ENCODE data around the gene ITGAV. TPM values are rescaled to one million over a fixed set of nuclear protein-coding genes. Genes with fewer than 3 reads are reported as not detected.
A peak's percentile ranks its signal among the peaks of the same experiment; 100 is the strongest.
"Not testable (repeated sequence)": the region's sequence is repeated elsewhere in the genome, so short reads cannot be mapped to it uniquely, and the experiment has no call there.

Gene ITGAV
- total and polyA plus RNA-seq, 8 donors, result 53.6 to 175 (median 57.6) TPM

DNA sequence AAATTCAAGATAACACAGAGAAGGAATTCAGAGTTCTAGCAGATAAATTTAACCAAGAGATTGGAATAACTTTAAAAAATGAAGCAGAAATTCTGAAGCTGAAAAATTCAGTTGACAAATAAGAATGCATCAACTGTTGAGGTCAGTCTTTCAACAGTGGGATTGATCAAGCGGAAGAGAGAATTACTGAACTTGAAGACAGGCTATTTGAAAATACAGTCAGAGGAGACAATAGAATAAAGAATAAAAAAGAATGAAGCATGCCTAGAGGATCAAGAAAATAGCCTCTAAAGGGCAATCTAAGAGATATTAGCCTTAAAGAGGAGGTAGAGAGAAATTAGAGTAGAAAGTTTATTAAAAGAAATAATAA is 27.7 kb upstream of the ITGAV start:
- Histone ChIP-seq H3K4me1 (no peaks in the 10 kb centered on the region), H3K27ac (no peak overlapping the region), H3K36me3 (no peaks in the 10 kb centered on the region), H3K9me3 (no peaks in the 10 kb centered on the region), H3K27me3 (no peaks in the 10 kb centered on the region), H3K4me3 (no peak overlapping the region)
- intact Hi-C loops (cut with DNase I), result loop anchor here in 1 of 2 donors (10.0 kb wide), 1 partner anchor 673 kb away; no protein-coding TSS in a partner anchor
- TF ChIP-seq, protein P1, sequence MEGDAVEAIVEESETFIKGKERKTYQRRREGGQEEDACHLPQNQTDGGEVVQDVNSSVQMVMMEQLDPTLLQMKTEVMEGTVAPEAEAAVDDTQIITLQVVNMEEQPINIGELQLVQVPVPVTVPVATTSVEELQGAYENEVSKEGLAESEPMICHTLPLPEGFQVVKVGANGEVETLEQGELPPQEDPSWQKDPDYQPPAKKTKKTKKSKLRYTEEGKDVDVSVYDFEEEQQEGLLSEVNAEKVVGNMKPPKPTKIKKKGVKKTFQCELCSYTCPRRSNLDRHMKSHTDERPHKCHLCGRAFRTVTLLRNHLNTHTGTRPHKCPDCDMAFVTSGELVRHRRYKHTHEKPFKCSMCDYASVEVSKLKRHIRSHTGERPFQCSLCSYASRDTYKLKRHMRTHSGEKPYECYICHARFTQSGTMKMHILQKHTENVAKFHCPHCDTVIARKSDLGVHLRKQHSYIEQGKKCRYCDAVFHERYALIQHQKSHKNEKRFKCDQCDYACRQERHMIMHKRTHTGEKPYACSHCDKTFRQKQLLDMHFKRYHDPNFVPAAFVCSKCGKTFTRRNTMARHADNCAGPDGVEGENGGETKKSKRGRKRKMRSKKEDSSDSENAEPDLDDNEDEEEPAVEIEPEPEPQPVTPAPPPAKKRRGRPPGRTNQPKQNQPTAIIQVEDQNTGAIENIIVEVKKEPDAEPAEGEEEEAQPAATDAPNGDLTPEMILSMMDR (IDR thresholded peaks at IDR 0.05), result no peak
- no peak for ATAC-seq
- DNase-seq, result no peak

DNA sequence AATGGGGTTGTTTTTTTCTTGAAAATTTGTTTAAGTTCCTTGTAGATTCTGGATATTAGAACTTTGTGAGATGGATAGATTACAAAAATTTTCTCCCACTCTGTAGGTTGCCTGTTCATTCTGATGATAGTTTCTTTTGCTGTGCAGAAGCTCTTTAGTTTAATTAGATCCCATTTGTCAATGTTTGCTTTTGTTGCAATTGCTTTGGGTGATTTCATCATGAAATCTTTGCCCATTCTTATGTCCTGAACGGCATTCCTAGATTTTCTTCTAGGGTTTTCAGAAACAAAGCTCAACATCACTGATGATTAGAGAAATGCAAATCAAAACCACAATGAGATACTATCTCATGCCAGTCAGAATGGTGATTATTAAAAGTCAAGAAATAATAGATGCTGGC is 21.3 kb upstream of the ITGAV start:
- not testable (repeated sequence) for ATAC-seq, H3K9me3 ChIP-seq, H3K27me3 ChIP-seq

DNA sequence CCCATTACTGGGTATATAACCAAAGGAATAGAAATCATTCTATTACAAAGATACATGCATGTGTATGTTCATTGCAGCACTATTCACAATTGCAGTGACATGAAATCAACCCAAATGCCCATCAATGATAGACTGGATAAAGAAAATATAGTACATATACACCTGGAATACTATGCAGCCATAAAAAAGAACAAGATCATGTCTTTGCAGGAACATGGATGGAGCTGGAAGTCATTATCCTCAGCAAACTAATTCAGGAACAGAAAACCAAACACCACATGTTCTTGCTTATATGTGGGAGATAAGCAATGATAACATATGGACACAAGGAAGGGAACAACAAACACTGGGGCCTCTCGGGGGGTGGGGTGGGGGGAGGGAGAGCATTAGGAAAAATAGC is 20.7 kb upstream of the ITGAV start:
- intact Hi-C loops (cut with DNase I), result loop anchor here in 1 of 2 donors (10.0 kb wide), 1 partner anchor 666 kb away; no protein-coding TSS in a partner anchor
- H3K9me3 ChIP-seq, ATAC-seq, H3K4me3 ChIP-seq, H3K36me3 ChIP-seq, H3K27me3 ChIP-seq, DNase-seq, H3K4me1 ChIP-seq, H3K27ac ChIP-seq: not testable (repeated sequence)

More for the DNA sequence above, 21.3 kb upstream of the ITGAV start:
- not testable (repeated sequence) for H3K4me1 ChIP-seq, H3K27ac ChIP-seq, H3K4me3 ChIP-seq, H3K36me3 ChIP-seq, DNase-seq
- intact Hi-C loops (cut with DNase I), result loop anchor here in 1 of 2 donors (10.0 kb wide), 1 partner anchor 666 kb away; no protein-coding TSS in a partner anchor

DNA sequence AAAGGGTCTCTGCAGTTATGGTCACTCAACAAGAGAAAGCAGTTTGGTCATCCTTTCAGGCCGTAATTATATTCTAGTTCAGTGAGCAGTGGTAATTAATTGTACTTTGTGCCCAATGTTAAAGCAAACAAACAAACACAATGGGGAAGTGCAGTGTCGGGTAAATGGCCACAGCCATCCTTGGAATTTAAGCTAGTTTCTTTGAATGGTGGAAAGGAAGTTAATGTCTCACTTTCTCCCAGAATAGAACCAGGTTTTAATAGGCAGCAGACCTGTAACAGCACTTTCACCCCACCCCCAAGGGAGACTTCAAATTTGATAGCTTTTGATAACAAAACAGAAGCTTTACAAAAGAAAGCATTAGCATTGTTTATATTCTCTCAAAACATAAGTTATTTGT is 20.0 kb upstream of the ITGAV start:
- H3K36me3 ChIP-seq, result no peaks in the 10 kb centered on the region
- no peak for DNase-seq
- H3K4me3 ChIP-seq, result no peak overlapping the region
- H3K9me3 ChIP-seq, result no peaks in the 10 kb centered on the region
- no peak overlapping the region for H3K27ac ChIP-seq
- H3K27me3 ChIP-seq, result no peaks in the 10 kb centered on the region
- peaks cover 2 to 3% of the 10 kb centered on the region in 2 donors for H3K4me1 ChIP-seq
- ATAC-seq, result no peak
- TF ChIP-seq, protein P1 (IDR thresholded peaks at IDR 0.05), result no peak
- intact Hi-C loops (cut with DNase I), result loop anchor here in 1 of 2 donors (10.0 kb wide), 1 partner anchor 665 kb away; no protein-coding TSS in a partner anchor

DNA sequence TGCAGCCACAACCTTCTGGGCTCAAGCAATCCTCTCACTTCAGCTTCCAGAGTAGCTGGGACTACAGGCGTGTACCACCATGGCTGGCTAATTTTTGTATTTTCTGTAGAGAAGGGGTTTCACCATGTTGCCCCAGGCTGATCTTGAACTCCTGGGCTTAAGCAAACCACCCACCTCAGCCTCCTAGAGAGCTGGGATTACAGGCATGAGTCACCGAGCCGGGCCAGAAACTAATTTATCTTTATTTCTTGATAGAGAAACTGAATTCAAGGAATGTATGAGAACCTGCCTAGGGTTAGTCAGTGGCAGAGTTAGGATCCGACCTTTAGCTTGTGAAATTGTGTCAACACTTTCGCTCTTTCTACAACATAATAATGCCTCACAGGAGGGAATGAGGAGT is 19.3 kb upstream of the ITGAV start:
- Histone ChIP-seq H3K4me1 (peaks cover 5 to 10% of the 10 kb centered on the region in 2 donors), H3K27ac (no peak overlapping the region), H3K36me3 (no peaks in the 10 kb centered on the region), H3K27me3 (no peaks in the 10 kb centered on the region), H3K9me3 (no peaks in the 10 kb centered on the region), H3K4me3 (no peak overlapping the region)
- DNase-seq (no peak), ATAC-seq (peak; percentile 11)
- intact Hi-C loops (cut with DNase I), result no loop called here
- TF ChIP-seq, protein P1 (IDR thresholded peaks at IDR 0.05), result no peak

DNA sequence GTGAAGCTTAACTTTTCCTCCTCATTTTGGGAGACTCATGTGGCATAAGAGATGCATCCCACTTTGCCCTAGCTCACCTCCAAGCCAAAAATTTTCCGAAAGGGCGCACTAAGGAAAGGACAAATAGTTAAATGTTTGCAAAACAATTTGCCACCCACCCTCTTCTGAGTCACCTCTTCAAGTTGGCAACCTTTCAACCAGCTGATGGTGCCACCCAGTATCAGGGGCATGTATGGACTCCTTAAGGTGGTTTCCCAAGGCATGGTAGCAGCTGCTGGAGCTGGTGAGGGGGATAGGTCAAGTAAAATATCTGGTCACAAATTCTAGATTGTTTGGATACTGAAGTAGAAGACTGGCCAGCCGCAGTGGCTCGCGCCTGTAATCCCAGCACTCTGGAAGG is 17.2 kb upstream of the ITGAV start:
- intact Hi-C loops (cut with DNase I), result no loop called here
- TF ChIP-seq, protein P1 (IDR thresholded peaks at IDR 0.05), result no peak
- DNase-seq (no peak), ATAC-seq (no peak)
- no peaks in the 10 kb centered on the region for H3K27me3 ChIP-seq
- peaks cover 5 to 21% of the 10 kb centered on the region in 2 donors for H3K4me1 ChIP-seq
- H3K36me3 ChIP-seq, result no peaks in the 10 kb centered on the region
- H3K4me3 ChIP-seq, result no peak overlapping the region
- H3K27ac ChIP-seq, result no peak overlapping the region
- no peaks in the 10 kb centered on the region for H3K9me3 ChIP-seq

Measured in left lung (tissue), 10 donors.